HepG2 (cell line): ENCODE data around the gene PDGFD.

Source experiments
- CTCF ChIP-seq: sonication (generic); formaldehyde crosslinking; IDR thresholded peaks from 2 replicates; pipeline ENCODE4 v1.5.0; 2020; ENCODE audit warnings: mild to moderate bottlenecking, missing genetic modification reagents, moderate library complexity
- EZH2 ChIP-seq: conservative IDR thresholded peaks from 2 replicates; pipeline ENCODE4 v1.6.1; 2012; ENCODE audit warnings: mild to moderate bottlenecking, low read depth, low read length, moderate library complexity
- GTF2F1 ChIP-seq: fragments of 150-350 bp; IDR thresholded peaks from 2 replicates; pipeline ENCODE4 v1.6.1; 2014; ENCODE audit warnings: low read length
- HCFC1 ChIP-seq: fragments of 150-350 bp; IDR thresholded peaks from 2 replicates; pipeline ENCODE4 v1.6.1; 2014; ENCODE audit warnings: low read depth, low read length
- POLR2A ChIP-seq, 2 experiments: IDR thresholded peaks; 2 replicates each; pipeline ENCODE4 v1.6.1; 2011; ENCODE audit warnings: low read depth in 2 of 2, low read length in 2 of 2, mild to moderate bottlenecking in 1 of 2, moderate library complexity in 1 of 2; ENCODE audit not compliant: insufficient read depth in 1 of 2
- ZBTB10 ChIP-seq: sonication (generic); formaldehyde crosslinking; IDR thresholded peaks from 2 replicates; pipeline ENCODE4 v1.4.0; 2020; ENCODE audit warnings: missing genetic modification reagents, borderline replicate concordance
- ZBTB7A ChIP-seq: sonication (generic); formaldehyde crosslinking; IDR thresholded peaks from 2 replicates; pipeline ENCODE4 v1.8.0; 2022; ENCODE audit warnings: mild to moderate bottlenecking, missing genetic modification reagents
- ZNF276 ChIP-seq: sonication (generic); formaldehyde crosslinking; IDR thresholded peaks from 2 replicates; pipeline ENCODE4 v1.4.0; 2020; ENCODE audit warnings: mild to moderate bottlenecking, low read depth, missing genetic modification reagents

GRCh38 chr11:104033561-104033960, 130.4 kb downstream of the PDGFD start:
- TF ChIP-seq POLR2A (IDR thresholded peaks at IDR 0.05; ENCODE audit: insufficient read depth in 1 of 2, low read depth in 2 of 2, low read length in 2 of 2), result no peak
- no peak for TF ChIP-seq ZNF276 (CRISPR knock-in tag)
- TF ChIP-seq ZBTB7A (CRISPR knock-in tag), result no peak
- no peak for TF ChIP-seq GTF2F1
- TF ChIP-seq HCFC1, result no peak
- TF ChIP-seq CTCF, result no peak
- TF ChIP-seq EZH2, result no peak
- TF ChIP-seq ZBTB10, result no peak
